Measurements from ENCODE around the gene ATRN. TPM values are rescaled to one million over a fixed set of nuclear protein-coding genes. Genes with fewer than 3 reads are reported as not detected.
"Not testable (repeated sequence)": the region's sequence is repeated elsewhere in the genome, so short reads cannot be mapped to it uniquely, and the experiment has no call there.

ATRN gene
- total and polyA plus RNA-seq, 2 of the 8 experiments (the other 6 are each of a cell fraction or from before 2014, with no cell fraction given) = 12.0 to 17.4 TPM

GRCh38 chr20:3615171-3615840 is 144.5 kb downstream of the ATRN start:
- DNase-seq (ENCODE audit: low read depth in 1 of 2, low spot score in 2 of 2); H4K5ac ChIP-seq (ENCODE audit: insufficient read length, low read depth, low read length); H3K4ac ChIP-seq (replicated peaks; ENCODE audit: insufficient read length, low read depth, low read length); H3K18ac ChIP-seq (ENCODE audit: extremely low read depth, low read length); H3K36me3 ChIP-seq (ENCODE audit: control insufficient read depth in 2 of 4, insufficient read depth in 4 of 4, low read length in 3 of 4); H3K14ac ChIP-seq (ENCODE audit: insufficient read length); H3K27ac ChIP-seq (ENCODE audit: low read depth, low read length); FAIRE-seq; H4K20me1 ChIP-seq (replicated peaks in 1 of 2; ENCODE audit: control insufficient read depth in 1 of 2, insufficient read depth in 2 of 2, low read length in 2 of 2); H3K4me3 ChIP-seq (ENCODE audit: extremely low read depth in 1 of 4, insufficient read depth in 2 of 4, low read depth in 3 of 4, low read length in 4 of 4); H2BK5ac ChIP-seq (ENCODE audit: low read depth, low read length); H3K56ac ChIP-seq (replicated peaks; ENCODE audit: insufficient read length, low read depth, low read length); H2AFZ ChIP-seq (ENCODE audit: low read length); H2BK12ac ChIP-seq (ENCODE audit: low read depth, low read length); H3K27me3 ChIP-seq (replicated peaks in 1 of 4; ENCODE audit: control insufficient read depth in 3 of 4, extremely low read depth in 1 of 4, insufficient read depth in 3 of 4, low read length in 3 of 4); H3K4me2 ChIP-seq (ENCODE audit: insufficient read depth in 1 of 2, low read depth in 2 of 2, low read length in 2 of 2); H2BK120ac ChIP-seq (replicated peaks; ENCODE audit: low read depth, low read length); H3K79me1 ChIP-seq (ENCODE audit: low read depth, low read length); H3K9me3 ChIP-seq (ENCODE audit: insufficient read depth in 2 of 2, low read depth in 1 of 2, low read length in 1 of 2); POLR2A ChIA-PET (ENCODE audit: partially characterized antibody); H2BK15ac ChIP-seq (ENCODE audit: low read length); H4K8ac ChIP-seq (ENCODE audit: extremely low read depth, insufficient read depth, low read length); H2AK5ac ChIP-seq (ENCODE audit: low read depth, low read length); H4K91ac ChIP-seq (replicated peaks; ENCODE audit: insufficient read length, low read length); H3K79me2 ChIP-seq (ENCODE audit: control insufficient read depth in 1 of 2, insufficient read depth in 2 of 2, low read length in 2 of 2); H3K23me2 ChIP-seq (ENCODE audit: low read depth, low read length); H3K23ac ChIP-seq (ENCODE audit: insufficient read length); H3K4me1 ChIP-seq (replicated peaks in 1 of 4; ENCODE audit: control insufficient read depth in 3 of 4, insufficient read depth in 4 of 4, low read length in 3 of 4); H2BK20ac ChIP-seq (ENCODE audit: low read length); H3K9ac ChIP-seq (replicated peaks in 1 of 4; ENCODE audit: extremely low read depth in 1 of 4, low read depth in 3 of 4, low read length in 3 of 4): not testable (repeated sequence)
- CTCF ChIA-PET (ENCODE audit: partially characterized antibody) = interaction anchor here (0.7 to 2.8 kb wide), 4 partner anchors 20 to 141 kb away, joined by 3 to 11 read pairs (median 4); no protein-coding TSS in a partner anchor
- 93% methylated on average over 11 of the region's 13 CpGs; no CpG with 5 or more reads in 1 of the 2 experiments for WGBS, 2 experiments (ENCODE audit: extremely low coverage in 1 of 2, insufficient coverage in 1 of 2, insufficient read length in 1 of 2, insufficient replicate concordance in 2 of 2, low coverage in 1 of 2, low lambda C conversion rate in 2 of 2, missing lambda C conversion rate in 1 of 2)

Data from H1 (cell line).